HG02610 (cell line): ENCODE measurements around the gene CILP.

Experiments used
- ATAC-seq: cut with Tn5 transposase; IDR thresholded peaks from one replicate; pipeline ENCODE4 v1.9.1; 2021; ENCODE audit warnings: mild to moderate bottlenecking, moderate library complexity; ENCODE audit not compliant: unreplicated experiment

Gene CILP

GRCh38 chr15:65164139-65164538, 47.1 kb downstream of the CILP start:
- ATAC-seq: no peak

- no peak for ATAC-seq
Measured at GRCh38 chr15:65163041-65163440, 48.2 kb downstream of the CILP start.

GRCh38 chr15:65156692-65157091, 54.6 kb downstream of the CILP start:
- no peak for ATAC-seq

- ATAC-seq: no peak
Measured at GRCh38 chr15:65154720-65155119, 56.6 kb downstream of the CILP start.

GRCh38 chr15:65147902-65148301, 63.4 kb downstream of the CILP start:
- no peak for ATAC-seq

- no peak for ATAC-seq
Measured at GRCh38 chr15:65146438-65146837, 64.8 kb downstream of the CILP start.
